Lung (tissue), 12 donors: ENCODE data around the gene TP53I11. TPM values are rescaled to one million over a fixed set of nuclear protein-coding genes. Genes with fewer than 3 reads are reported as not detected.

Source experiments
- ATAC-seq: fragments of 200-7000 bp; cut with Tn5 transposase; one replicate; pipeline ENCODE4 v1.9.1; 2020; ENCODE audit warnings: moderate number of reproducible peaks; ENCODE audit not compliant: insufficient read depth, low FRiP score
- DNase-seq, 3 donors: peaks; one replicate each; pipeline ENCODE4 v3.0.0-alpha.2; 2013 to 2017
- H3K27ac ChIP-seq, 2 donors: one replicate each; pipeline ENCODE4 v1.5.1; 2013; ENCODE audit warnings: mild to moderate bottlenecking in 2 of 2, moderate library complexity in 2 of 2, control low read depth in 1 of 2, inconsistent platforms in 1 of 2, low read depth in 1 of 2, low read length in 1 of 2
- H3K27me3 ChIP-seq, 3 donors: one replicate each; pipeline ENCODE4 v1.5.1; 2013; ENCODE audit warnings: low read length in 2 of 3; ENCODE audit not compliant: control insufficient read depth in 3 of 3, insufficient read depth in 3 of 3
- H3K36me3 ChIP-seq, 4 donors: one replicate each; pipeline ENCODE4 v1.5.1; 2013; ENCODE audit warnings: low read length in 4 of 4, mild to moderate bottlenecking in 1 of 4, moderate library complexity in 1 of 4; ENCODE audit not compliant: control insufficient read depth in 4 of 4, insufficient read depth in 4 of 4
- H3K4me1 ChIP-seq, 5 donors: one replicate each; pipeline ENCODE4 v1.5.1; 2013; ENCODE audit warnings: low read length in 5 of 5, mild to moderate bottlenecking in 2 of 5, moderate library complexity in 1 of 5; ENCODE audit not compliant: control insufficient read depth in 5 of 5, insufficient read depth in 5 of 5
- H3K4me3 ChIP-seq: one replicate; pipeline ENCODE4 v1.5.1; 2013; ENCODE audit warnings: mild to moderate bottlenecking, control low read depth, moderate library complexity
- H3K9ac ChIP-seq, 2 donors: one replicate each; pipeline ENCODE4 v1.5.1; 2013; ENCODE audit warnings: low read length in 2 of 2, control low read depth in 1 of 2; ENCODE audit not compliant: insufficient read depth in 1 of 2
- H3K9me3 ChIP-seq, 4 donors: one replicate each; pipeline ENCODE4 v1.5.1; 2013; ENCODE audit warnings: low read length in 3 of 4, mild to moderate bottlenecking in 1 of 4, moderate library complexity in 1 of 4; ENCODE audit not compliant: control insufficient read depth in 4 of 4, insufficient read depth in 3 of 4
- CTCF ChIP-seq: IDR thresholded peaks from 2 replicates; pipeline ENCODE4 v1.5.1; 2012; ENCODE audit warnings: mild to moderate bottlenecking; ENCODE audit errors: control extremely low read depth, extremely low read depth
- WGBS, 2 donors: extraction: QIAGEN DNeasy Blood & Tissue Kit; methylation state at CpG; one replicate each; pipeline ENCODE4 v1.1.7; 2013; 5-methylcytosine and 5-hydroxymethylcytosine counted together
- polyA plus RNA-seq, 2 donors: library from polyadenylated mRNA; stranded (reverse); fragments of 200-250 nt; gene quantifications; one replicate each; pipeline ENCODE4 v1.2.1, GENCODE V29; 2013
- total RNA-seq, 2 donors: library from RNA; depleted of rRNA in 1 of 2; stranded (reverse); fragments of >200 nt in 1 of 2; gene quantifications; one replicate each; pipeline ENCODE4 v1.2.1, GENCODE V29; 2014 to 2021
- donor health status: control.
- donor health status: control.
- donor health status: Bipolar disorder and iron deficiency.
- donor health status: healthy.
- donor health status: DM: yes; HTN: yes; CAD: no.

Gene TP53I11
- total and polyA plus RNA-seq, 4 donors = 51.2 to 134 (median 71.9) TPM

DNA sequence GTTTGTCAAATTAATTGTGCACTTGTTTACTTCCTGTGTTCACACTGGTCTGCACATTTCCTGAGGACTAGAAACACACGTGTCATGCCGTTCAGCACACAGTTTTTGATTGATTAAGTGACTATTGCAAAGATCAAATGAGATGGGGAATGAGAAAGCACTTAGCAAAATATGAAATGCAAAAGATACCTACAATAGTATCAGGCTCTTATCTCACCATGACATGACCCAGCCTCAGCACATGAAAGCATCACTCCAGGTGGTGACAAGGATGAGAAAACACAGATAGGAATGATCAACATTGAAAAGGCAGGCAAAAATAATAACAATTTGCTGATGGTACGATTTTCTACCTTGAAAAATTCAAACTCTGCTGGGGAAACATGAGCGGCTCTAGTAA, 42.1 kb upstream of the TP53I11 start:
- H3K4me3 ChIP-seq = no peak overlapping the region
- no peak overlapping the region for H3K9ac ChIP-seq
- DNase-seq = no peak
- no peaks in the 10 kb centered on the region for H3K27me3 ChIP-seq
- no peak overlapping the region for H3K27ac ChIP-seq
- no peak for TF ChIP-seq CTCF
- no peaks in the 10 kb centered on the region for H3K36me3 ChIP-seq
- no peaks in the 10 kb centered on the region for H3K9me3 ChIP-seq
- no peak for ATAC-seq
- peaks cover 0 to 5% (median 0%) of the 10 kb centered on the region in 5 donors for H3K4me1 ChIP-seq
- WGBS, 2 donors = 62 to 81% methylated on average over 4 of the region's 4 CpGs

DNA sequence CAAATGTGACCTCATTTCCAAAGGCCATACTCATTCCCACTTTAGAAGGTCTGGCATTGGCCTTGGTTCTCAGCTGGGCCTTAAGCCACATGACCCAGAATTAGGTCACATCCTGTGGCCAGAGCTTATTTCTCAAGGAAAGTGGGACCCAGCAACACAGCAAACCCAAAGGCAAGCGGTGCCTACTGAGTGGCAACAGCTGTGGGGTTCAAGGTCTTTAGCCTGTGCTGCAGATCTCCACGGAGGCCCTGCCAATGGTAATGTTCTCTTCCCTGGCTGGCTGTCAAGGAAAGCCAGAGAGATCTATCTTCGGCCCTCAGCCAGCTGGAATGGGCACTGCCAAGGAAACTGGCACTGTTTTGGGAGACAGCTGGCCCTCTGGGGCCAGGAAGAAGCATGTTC, 41.5 kb upstream of the TP53I11 start:
- Histone ChIP-seq H3K4me1 (peaks cover 0 to 5% (median 0%) of the 10 kb centered on the region in 5 donors), H3K27ac (no peak overlapping the region), H3K9ac (no peak overlapping the region), H3K9me3 (no peaks in the 10 kb centered on the region), H3K36me3 (no peaks in the 10 kb centered on the region), H3K4me3 (no peak overlapping the region), H3K27me3 (no peaks in the 10 kb centered on the region)
- whole genome bisulfite sequencing, 2 donors = 80% methylated on average over 3 of the region's 3 CpGs
- DNase-seq (no peak), ATAC-seq (no peak)
- no peak for TF ChIP-seq CTCF

DNA sequence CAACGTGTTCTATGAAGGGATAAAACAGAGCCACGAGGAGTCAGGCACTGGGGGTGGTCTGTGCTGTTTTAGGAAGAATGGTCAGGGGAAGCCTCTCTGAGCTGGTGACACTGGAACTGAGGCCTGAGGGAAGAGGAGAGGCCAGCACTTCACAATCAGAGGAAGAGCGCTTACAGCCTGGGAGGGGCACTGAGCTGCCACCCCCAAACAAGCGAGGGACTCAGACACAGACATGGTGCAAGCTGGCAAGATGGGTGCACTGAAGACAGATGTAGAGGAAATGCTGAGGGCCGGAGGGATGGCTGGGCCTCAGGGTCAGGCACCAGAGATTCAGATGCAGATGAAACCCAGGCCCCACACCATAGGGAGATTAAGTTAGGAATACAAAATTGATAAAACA, 40.0 kb upstream of the TP53I11 start:
- Histone ChIP-seq H3K27me3 (no peaks in the 10 kb centered on the region), H3K27ac (no peak overlapping the region), H3K4me1 (peaks cover 0 to 5% (median 0%) of the 10 kb centered on the region in 5 donors), H3K9ac (no peak overlapping the region), H3K36me3 (no peaks in the 10 kb centered on the region), H3K4me3 (no peak overlapping the region), H3K9me3 (no peaks in the 10 kb centered on the region)
- DNase-seq (no peak), ATAC-seq (no peak)
- WGBS, 2 donors = 91 to 95% methylated on average over 5 of the region's 5 CpGs
- TF ChIP-seq CTCF = no peak
